ENCODE measurements around the gene NOXA1.
A peak's percentile ranks its signal among the peaks of the same experiment; 100 is the strongest.

NOXA1 gene

DNA sequence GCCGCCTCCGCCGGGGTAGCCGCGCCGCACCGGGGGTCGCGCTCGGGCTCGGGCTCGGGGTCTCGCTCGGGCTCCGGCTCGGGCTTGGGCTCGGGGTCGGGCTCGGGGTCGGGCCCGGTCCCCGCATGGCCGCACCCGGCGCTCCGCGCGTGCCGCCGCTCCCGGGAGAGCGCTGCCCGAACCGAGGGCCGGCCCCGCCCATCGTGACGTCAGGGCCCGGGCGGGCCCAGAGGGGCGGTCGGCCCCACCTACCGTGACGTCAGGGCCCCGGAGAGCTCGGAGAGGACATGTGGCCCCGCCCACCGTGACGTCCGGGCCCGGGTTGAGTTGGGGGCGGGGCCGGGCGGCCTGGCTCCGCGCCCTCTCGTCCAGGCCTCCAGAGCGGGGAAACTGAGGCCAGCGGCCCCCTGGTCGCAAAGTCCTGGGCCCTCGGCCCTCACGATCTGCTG, 36.0 kb downstream of the NOXA1 start, which contains the start of gene NSMF:
TSS of gene NSMF (minus strand) at position 183 of the 449 bp plus-strand sequence. CDS start 232 bp downstream, outside the sequence.
- DNase-seq = peak; percentile 72
- H3K36me3 ChIP-seq (replicated peaks) = peaks cover 11% of the 10 kb centered on the region
- peak within 1 kb of the TSS; percentile 61 for H3K4me3 ChIP-seq (ENCODE audit: low read depth, low read length)
- in situ Hi-C loops (cut with HindIII; ENCODE audit: low pct_ligation_motif_present, low sequenced_read_pairs) = no loop called here
- peak within 1 kb of the TSS; percentile 30 for H3K27ac ChIP-seq
- no peaks in the 10 kb centered on the region for H3K27me3 ChIP-seq (replicated peaks)
- TF ChIP-seq, protein P1, sequence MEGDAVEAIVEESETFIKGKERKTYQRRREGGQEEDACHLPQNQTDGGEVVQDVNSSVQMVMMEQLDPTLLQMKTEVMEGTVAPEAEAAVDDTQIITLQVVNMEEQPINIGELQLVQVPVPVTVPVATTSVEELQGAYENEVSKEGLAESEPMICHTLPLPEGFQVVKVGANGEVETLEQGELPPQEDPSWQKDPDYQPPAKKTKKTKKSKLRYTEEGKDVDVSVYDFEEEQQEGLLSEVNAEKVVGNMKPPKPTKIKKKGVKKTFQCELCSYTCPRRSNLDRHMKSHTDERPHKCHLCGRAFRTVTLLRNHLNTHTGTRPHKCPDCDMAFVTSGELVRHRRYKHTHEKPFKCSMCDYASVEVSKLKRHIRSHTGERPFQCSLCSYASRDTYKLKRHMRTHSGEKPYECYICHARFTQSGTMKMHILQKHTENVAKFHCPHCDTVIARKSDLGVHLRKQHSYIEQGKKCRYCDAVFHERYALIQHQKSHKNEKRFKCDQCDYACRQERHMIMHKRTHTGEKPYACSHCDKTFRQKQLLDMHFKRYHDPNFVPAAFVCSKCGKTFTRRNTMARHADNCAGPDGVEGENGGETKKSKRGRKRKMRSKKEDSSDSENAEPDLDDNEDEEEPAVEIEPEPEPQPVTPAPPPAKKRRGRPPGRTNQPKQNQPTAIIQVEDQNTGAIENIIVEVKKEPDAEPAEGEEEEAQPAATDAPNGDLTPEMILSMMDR (IDR thresholded peaks at IDR 0.05; ENCODE audit: low read depth, low read length, missing control alignments) = no peak

DNA sequence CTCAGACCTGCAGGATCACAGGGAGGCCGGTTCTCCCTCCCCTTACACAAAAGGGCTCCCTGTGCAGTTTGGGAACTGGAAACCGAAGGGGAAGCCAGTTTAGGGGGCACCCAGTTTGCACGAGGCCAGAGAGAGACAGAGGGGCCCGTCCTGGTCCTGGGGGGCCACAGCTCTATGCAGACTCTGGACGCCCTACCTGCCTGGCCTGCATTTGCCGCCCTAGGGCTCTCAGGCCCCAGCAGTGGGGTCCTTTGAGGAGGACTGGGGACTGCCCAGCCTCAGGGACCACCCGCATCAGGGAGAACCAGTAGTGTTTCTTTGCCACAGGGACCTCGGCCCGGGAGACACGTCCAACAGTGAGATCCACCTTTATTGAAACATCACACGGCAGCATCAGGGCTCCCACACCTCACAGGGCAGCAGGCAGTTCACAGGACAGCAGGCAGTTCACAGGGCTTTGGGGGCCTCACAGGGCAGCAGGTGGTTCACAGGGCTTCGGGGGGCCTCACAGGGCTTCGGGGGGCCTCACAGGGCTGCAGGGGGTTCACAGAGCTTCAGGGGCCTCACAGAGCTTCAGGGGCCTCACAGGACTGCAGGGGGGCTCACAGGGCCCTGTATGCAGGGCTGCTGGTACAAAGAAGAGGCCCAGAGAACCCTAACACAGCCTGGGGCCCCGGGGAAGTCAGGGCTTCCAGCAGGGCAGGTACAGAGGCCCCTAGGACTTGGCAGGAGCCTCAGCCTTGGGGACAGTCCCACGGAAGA, 36.6 kb downstream of the NOXA1 start:
- in situ Hi-C loops (cut with HindIII; ENCODE audit: low pct_ligation_motif_present, low sequenced_read_pairs) = no loop called here
- no peak for DNase-seq
- Histone ChIP-seq H3K27ac (peak overlapping the region; percentile 23), H3K36me3 (replicated peaks) (peaks cover 8% of the 10 kb centered on the region), H3K4me3 (ENCODE audit: low read depth, low read length) (peak overlapping the region; percentile 39), H3K27me3 (replicated peaks) (no peaks in the 10 kb centered on the region)
- TF ChIP-seq, protein P1 (IDR thresholded peaks at IDR 0.05; ENCODE audit: low read depth, low read length, missing control alignments) = no peak

DNA sequence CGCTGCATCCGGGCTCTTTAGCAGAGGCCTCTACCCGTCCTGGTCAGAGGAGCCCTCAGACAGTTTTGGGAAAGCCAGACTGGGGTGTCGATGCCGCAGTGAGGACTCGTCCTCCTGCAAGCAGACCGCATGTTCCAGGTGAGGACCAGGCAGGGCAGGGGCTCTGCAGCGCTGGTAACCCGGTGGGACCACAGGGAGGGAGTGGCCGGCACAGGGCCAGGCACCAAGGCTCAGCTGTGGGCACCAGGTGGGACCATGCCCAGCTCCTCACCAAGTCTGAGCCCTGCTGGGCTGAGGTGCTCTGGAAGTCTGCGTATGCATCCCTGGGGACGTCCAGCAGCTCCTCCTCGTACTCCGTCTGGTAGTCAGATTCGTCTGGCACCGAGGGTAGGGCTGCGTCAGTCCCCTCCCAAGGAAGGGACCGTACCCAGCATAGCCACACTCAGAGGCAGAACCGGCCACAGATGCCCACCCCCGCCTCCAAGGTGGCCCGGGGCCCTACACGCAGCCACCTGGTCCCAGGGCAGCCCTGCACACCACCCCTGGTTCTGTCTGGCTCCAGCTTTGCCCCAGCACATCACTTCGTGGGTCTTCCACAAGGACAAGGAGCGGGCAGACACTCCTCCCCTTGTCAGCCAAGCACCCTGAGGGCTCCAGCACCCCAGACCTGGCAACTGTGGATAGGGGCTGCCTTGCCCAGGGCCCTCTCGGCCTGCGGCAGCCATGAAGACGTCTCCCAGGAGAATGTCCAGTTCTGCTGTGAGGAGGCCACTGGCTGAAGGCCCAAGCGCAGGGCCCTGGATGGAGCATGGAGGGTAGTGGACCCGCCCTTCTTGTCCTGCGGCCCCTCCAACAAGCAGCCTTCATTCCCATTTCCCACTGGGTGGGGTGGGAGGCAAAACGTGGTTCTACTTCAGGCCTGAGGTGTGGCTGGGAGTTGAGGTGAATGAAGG, 37.4 kb downstream of the NOXA1 start:
- DNase-seq = no peak
- Histone ChIP-seq H3K36me3 (replicated peaks) (peaks cover 4% of the 10 kb centered on the region), H3K4me3 (ENCODE audit: low read depth, low read length) (no peak overlapping the region), H3K27me3 (replicated peaks) (no peaks in the 10 kb centered on the region), H3K27ac (no peak overlapping the region)
- in situ Hi-C loops (cut with HindIII; ENCODE audit: low pct_ligation_motif_present, low sequenced_read_pairs) = no loop called here
- TF ChIP-seq, protein P1 (IDR thresholded peaks at IDR 0.05; ENCODE audit: low read depth, low read length, missing control alignments) = no peak

DNA sequence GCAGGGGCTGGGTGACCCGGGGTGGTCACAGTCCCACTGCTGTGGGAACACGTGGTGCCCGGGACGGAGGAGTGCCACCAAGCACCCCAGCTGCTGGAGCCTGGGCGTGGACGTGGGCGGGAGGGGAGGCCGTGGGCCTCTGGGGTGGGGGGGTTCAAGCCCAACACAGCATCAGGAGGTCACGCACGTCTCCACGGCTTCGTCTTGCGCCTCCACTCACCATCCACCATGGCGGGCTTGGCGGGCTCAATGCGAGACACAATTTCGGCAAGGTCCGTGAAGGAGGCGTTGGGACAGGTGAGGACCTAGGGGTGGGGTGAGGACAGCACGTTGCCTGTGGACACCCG, 38.1 kb downstream of the NOXA1 start:
- TF ChIP-seq, protein P1 (IDR thresholded peaks at IDR 0.05; ENCODE audit: low read depth, low read length, missing control alignments) = no peak
- peaks cover 4% of the 10 kb centered on the region for H3K36me3 ChIP-seq (replicated peaks)
- in situ Hi-C loops (cut with HindIII; ENCODE audit: low pct_ligation_motif_present, low sequenced_read_pairs) = no loop called here
- H3K27ac ChIP-seq = no peak overlapping the region
- H3K4me3 ChIP-seq (ENCODE audit: low read depth, low read length) = no peak overlapping the region
- H3K27me3 ChIP-seq (replicated peaks) = no peaks in the 10 kb centered on the region
- no peak for DNase-seq

DNA sequence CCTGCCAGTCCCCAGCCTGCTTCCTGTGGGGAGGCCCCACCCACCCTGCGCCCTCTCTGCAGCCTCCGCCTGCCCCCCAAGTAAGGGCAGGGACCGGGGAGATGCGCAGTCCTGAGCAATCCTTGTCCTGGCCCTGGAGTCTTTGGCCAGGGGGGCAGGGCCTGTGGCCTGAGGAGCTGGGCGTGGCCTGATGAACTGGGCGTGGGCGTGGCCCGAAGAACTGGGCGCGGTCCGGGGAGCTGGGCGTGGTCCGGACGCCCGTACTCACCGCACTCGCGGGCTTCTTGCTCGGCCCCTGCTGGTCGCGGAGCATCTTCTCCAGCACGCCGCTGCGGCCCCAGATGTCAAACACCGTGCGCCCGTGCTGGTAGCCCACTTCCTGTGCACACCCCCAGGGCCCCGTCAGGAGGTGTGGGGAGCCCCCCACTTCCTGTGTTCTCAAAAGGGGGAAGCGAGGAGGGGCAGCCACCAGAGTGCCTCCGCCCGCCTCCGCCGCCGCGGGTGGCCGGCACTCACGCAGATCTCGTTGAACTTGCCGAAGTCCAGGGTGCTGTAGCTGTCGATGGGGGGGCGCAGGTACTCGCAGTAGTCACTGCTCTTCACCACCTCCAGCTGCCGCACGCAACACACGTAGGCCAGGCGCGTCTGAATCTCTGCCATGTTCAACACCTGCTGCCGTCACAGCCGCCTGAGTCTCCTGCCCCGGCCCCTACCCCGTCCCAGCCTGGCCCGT, 38.6 kb downstream of the NOXA1 start:
- no peak overlapping the region for H3K4me3 ChIP-seq (ENCODE audit: low read depth, low read length)
- no peak for DNase-seq
- no peaks in the 10 kb centered on the region for H3K27me3 ChIP-seq (replicated peaks)
- H3K36me3 ChIP-seq (replicated peaks) = peaks cover 3% of the 10 kb centered on the region
- H3K27ac ChIP-seq = no peak overlapping the region
- TF ChIP-seq, protein P1 (IDR thresholded peaks at IDR 0.05; ENCODE audit: low read depth, low read length, missing control alignments) = peak; percentile 30
- in situ Hi-C loops (cut with HindIII; ENCODE audit: low pct_ligation_motif_present, low sequenced_read_pairs) = no loop called here

Measured in brain microvascular endothelial cell (primary cell).